Measurements from ENCODE around the gene NAP1L1.
"Not testable (repeated sequence)": the region's sequence is repeated elsewhere in the genome, so short reads cannot be mapped to it uniquely, and the experiment has no call there.

NAP1L1 gene

GRCh38 chr12:75991753-75992152 lies 92.7 kb downstream of the NAP1L1 start:
- no peak for TF ChIP-seq CTCF (IDR thresholded peaks at IDR 0.05; ENCODE audit: borderline replicate concordance, insufficient read depth, low read depth, low read length)

GRCh38 chr12:75990189-75990912 lies 94.1 kb downstream of the NAP1L1 start:
- H3K4me3 ChIP-seq (ENCODE audit: low read depth, low read length): no peak overlapping the region
- TF ChIP-seq CTCF (IDR thresholded peaks at IDR 0.05; ENCODE audit: borderline replicate concordance, insufficient read depth, low read depth, low read length): no peak

More at GRCh38 chr12:75991753-75992152, 92.7 kb downstream of the NAP1L1 start:
- no peak overlapping the region for H3K4me3 ChIP-seq (ENCODE audit: low read depth, low read length)

DNA sequence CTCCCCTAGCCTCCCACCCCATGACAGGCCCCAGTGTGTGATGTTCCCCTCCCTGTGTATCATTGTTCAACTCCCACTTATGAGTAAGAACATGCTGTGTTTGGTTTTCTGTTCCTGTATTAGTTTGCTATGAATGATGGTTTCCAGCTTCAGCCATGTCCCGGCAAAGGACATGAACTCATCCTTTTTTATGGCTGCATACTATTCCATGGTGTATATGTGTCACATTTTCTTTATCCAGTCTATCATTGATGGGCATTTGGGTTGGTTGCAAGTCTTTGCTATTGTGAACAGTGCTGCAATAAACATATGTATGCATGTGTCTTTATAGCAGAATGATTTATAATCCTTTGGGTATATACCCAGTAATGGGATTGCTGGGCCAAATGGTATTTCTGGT lies 96.8 kb downstream of the NAP1L1 start:
- not testable (repeated sequence) for H3K4me3 ChIP-seq (ENCODE audit: low read depth, low read length)
